Activated B cell treated with CpG ODN at 0.5 μM for 24 hours (primary cell): Measurements from ENCODE around the gene COL9A2. TPM values are rescaled to one million over a fixed set of nuclear protein-coding genes. Genes with fewer than 3 reads are reported as not detected.

Experiments used
- ATAC-seq: fragments of 200-7000 bp; cut with Tn5 transposase; one replicate; pipeline ENCODE4 v1.10.0; 2021; ENCODE audit warnings: low read depth, mild to moderate bottlenecking, moderate library complexity
- CTCF ChIA-PET: fragments of 350-600 bp; sonication (Branson Sonifier 250); formaldehyde crosslinking; loops from one replicate; lab custom pipeline; 2021; ENCODE audit warnings: antibody characterized with exemption; lab: Charles Lee
- POLR2A ChIA-PET: fragments of 350-600 bp; sonication (Branson Sonifier 250); formaldehyde crosslinking; loops from one replicate; lab custom pipeline; 2021; ENCODE audit warnings: antibody characterized with exemption; lab: Charles Lee
- DNase-seq: peaks from one replicate; pipeline ENCODE4 v3.0.0; 2022
- H3K27ac Mint-ChIP-seq: one replicate; pipeline ENCODE4 v1.8.0; 2020; ENCODE audit warnings: mixed read lengths
- H3K27me3 Mint-ChIP-seq: one replicate; pipeline ENCODE4 v1.8.0; 2021; ENCODE audit warnings: mixed read lengths
- H3K36me3 Mint-ChIP-seq: one replicate; pipeline ENCODE4 v1.8.0; 2021; ENCODE audit warnings: low read depth, mixed read lengths
- H3K4me1 Mint-ChIP-seq: one replicate; pipeline ENCODE4 v1.8.0; 2021; ENCODE audit warnings: mixed read lengths
- H3K4me3 Mint-ChIP-seq: one replicate; pipeline ENCODE4 v1.8.0; 2020; ENCODE audit warnings: mild to moderate bottlenecking, mixed read lengths
- H3K9me3 Mint-ChIP-seq: one replicate; pipeline ENCODE4 v1.8.0; 2020; ENCODE audit warnings: mixed read lengths
- intact Hi-C: fragments of 100-400 bp; cut with micrococcal nuclease; formaldehyde crosslinking; loops from one replicate; pipeline ENCODE4 v1.15.1; 2024
- total RNA-seq: library from RNA; stranded (reverse); gene quantifications from 2 replicates; pipeline ENCODE4 v1.2.3, GENCODE V29; 2022
- TF ChIP-seq, protein P1 (sequence below): fragments of 200-600 bp; IDR thresholded peaks from one replicate; pipeline ENCODE4 v1.8.0; 2022; ENCODE audit warnings: antibody characterized with exemption, mild to moderate bottlenecking

COL9A2 gene
- 5.5 and 5.7 TPM in 2 replicates for total RNA-seq

DNA sequence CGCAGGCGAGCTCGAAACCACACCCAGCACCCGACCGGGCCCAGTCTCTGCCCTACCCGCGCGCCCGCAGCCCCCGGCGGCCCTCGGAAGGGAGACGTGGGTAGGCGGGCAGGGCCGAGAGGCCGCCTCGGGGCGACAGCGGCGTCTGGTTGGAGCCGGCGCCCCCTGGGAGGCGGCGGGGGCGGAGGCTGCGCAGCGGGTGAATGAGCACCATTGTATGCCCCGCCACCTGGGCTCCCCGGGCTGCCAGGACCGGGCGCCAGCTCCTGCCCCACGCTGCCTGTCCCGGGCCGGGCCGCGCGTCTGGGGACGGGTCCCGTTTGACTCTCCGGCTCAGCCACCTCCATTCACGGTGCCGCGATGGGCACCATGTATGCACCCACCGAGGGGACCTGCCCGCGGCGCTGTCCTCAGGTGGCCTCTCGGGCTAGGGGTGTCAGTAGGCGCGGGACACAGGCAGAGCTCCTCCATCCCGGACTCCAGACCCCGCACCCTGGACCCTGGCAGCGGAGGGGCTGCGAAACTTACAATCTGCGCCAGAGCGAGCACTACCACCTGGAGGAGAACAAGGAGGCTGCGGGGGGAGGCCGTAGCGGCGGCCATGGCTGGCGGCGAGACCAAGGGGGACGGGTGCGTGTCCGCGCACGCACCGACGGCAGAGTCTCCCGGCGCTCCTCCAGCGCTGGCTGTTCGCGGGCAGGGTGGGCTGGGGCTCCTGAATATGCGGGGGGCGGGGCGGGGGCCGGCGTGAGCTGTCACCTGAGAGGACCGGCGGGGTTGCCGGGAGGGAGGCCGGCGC is at the start of gene COL9A2:
Gene COL9A2, minus strand, starts transcription at position 692 of the 799 bp plus-strand sequence. Its CDS starts 89 bp downstream, at position 603.
- intact Hi-C loops, result loop anchor here (1.0 to 10.0 kb wide), 4 partner anchors 34 to 378 kb away; partner anchors contain the start of genes NFYC and PPT1
- H3K27me3 Mint-ChIP-seq, result peaks cover 7% of the 10 kb centered on the region
- peak within 1 kb of the TSS; percentile 54 for H3K27ac Mint-ChIP-seq
- ChIA-PET CTCF (interaction anchor here (0.6 to 5.7 kb wide), 12 partner anchors 20 to 173 kb away, joined by 3 to 67 read pairs (median 14); no protein-coding TSS in a partner anchor), POLR2A (interaction anchor here (0.5 to 5.9 kb wide), 19 partner anchors 19 to 277 kb away, joined by 3 to 51 read pairs (median 7); partner anchors contain the start of genes CAP1, RLF, SMAP2 and ZFP69B)
- peaks cover 50% of the 10 kb centered on the region for H3K4me1 Mint-ChIP-seq
- H3K9me3 Mint-ChIP-seq, result no peaks in the 10 kb centered on the region
- H3K4me3 Mint-ChIP-seq, result peak within 1 kb of the TSS; percentile 85
- TF ChIP-seq, protein P1, sequence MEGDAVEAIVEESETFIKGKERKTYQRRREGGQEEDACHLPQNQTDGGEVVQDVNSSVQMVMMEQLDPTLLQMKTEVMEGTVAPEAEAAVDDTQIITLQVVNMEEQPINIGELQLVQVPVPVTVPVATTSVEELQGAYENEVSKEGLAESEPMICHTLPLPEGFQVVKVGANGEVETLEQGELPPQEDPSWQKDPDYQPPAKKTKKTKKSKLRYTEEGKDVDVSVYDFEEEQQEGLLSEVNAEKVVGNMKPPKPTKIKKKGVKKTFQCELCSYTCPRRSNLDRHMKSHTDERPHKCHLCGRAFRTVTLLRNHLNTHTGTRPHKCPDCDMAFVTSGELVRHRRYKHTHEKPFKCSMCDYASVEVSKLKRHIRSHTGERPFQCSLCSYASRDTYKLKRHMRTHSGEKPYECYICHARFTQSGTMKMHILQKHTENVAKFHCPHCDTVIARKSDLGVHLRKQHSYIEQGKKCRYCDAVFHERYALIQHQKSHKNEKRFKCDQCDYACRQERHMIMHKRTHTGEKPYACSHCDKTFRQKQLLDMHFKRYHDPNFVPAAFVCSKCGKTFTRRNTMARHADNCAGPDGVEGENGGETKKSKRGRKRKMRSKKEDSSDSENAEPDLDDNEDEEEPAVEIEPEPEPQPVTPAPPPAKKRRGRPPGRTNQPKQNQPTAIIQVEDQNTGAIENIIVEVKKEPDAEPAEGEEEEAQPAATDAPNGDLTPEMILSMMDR, result no peak
- DNase-seq, result peak; percentile 79
- peak; percentile 73 for ATAC-seq
- H3K36me3 Mint-ChIP-seq, result no peaks in the 10 kb centered on the region

DNA sequence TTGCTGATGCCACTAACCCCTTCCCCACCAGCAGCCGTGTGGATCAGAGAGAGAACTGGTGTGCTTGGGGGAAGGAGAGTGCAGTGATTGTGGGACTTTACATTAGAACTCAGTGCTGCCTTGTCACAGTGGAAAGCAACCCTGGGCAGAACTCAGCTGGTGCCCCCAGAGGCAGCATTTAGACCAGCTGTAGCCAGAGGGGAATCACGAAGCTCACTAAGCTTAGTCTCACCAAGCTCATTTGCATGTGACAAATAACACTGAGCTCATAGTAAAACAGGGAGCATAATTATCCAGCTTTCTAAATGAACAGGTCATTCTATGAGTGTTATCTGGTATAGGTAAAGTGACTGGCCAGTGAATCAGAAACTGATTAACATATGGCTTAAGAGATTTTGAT is 46.6 kb upstream of the COL9A2 start:
- POLR2A ChIA-PET, result interaction anchor here (0.5 to 4.6 kb wide), 15 partner anchors 10 to 138 kb away, joined by 3 to 57 read pairs (median 5); partner anchors contain the start of gene SMAP2
- TF ChIP-seq, protein P1, result no peak
- CTCF ChIA-PET, result interaction anchor here (0.6 to 3.7 kb wide), 14 partner anchors 9 to 220 kb away, joined by 3 to 45 read pairs (median 6); partner anchors contain the start of gene SMAP2
- intact Hi-C loops, result no loop called here
- peaks cover 4% of the 10 kb centered on the region for H3K36me3 Mint-ChIP-seq
- H3K27ac Mint-ChIP-seq, result peak overlapping the region; percentile 74
- H3K4me1 Mint-ChIP-seq, result peaks cover 19% of the 10 kb centered on the region
- DNase-seq, result peak; percentile 45
- no peaks in the 10 kb centered on the region for H3K27me3 Mint-ChIP-seq
- peak overlapping the region; percentile 5 for H3K4me3 Mint-ChIP-seq
- H3K9me3 Mint-ChIP-seq, result peaks cover 4% of the 10 kb centered on the region
- ATAC-seq, result peak; percentile 100

DNA sequence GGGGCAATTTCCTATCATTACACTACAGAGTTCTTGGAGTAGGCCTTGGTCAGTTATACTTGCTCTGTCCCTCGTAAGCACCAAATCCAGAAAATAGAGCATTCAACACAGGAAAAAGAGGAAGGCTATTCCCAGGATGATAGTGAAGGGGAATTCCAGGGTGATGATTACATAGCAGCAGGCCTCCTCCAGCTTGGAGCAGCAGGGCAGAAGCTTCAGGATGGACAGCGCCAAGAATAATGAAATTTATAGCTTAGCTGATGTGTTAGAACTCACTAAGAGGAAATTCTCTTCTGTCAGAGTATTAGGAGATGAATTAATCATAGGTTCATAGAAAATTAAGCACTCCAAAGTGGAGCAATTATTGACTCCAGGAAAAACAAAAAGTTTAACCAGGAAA is 45.6 kb upstream of the COL9A2 start:
- peaks cover 19% of the 10 kb centered on the region for H3K4me1 Mint-ChIP-seq
- TF ChIP-seq, protein P1, result no peak
- intact Hi-C loops, result no loop called here
- ATAC-seq, result no peak
- H3K36me3 Mint-ChIP-seq, result peaks cover 4% of the 10 kb centered on the region
- H3K4me3 Mint-ChIP-seq, result no peak overlapping the region
- no peak for DNase-seq
- H3K27ac Mint-ChIP-seq, result no peak overlapping the region
- peaks cover 4% of the 10 kb centered on the region for H3K9me3 Mint-ChIP-seq
- ChIA-PET CTCF (interaction anchor here (2.5 to 3.7 kb wide), 3 partner anchors 10 to 41 kb away, joined by 13 to 45 read pairs (median 30); no protein-coding TSS in a partner anchor), POLR2A (interaction anchor here (0.9 to 4.6 kb wide), 4 partner anchors 11 to 37 kb away, joined by 10 to 57 read pairs (median 23); partner anchors contain the start of gene SMAP2)
- no peaks in the 10 kb centered on the region for H3K27me3 Mint-ChIP-seq

DNA sequence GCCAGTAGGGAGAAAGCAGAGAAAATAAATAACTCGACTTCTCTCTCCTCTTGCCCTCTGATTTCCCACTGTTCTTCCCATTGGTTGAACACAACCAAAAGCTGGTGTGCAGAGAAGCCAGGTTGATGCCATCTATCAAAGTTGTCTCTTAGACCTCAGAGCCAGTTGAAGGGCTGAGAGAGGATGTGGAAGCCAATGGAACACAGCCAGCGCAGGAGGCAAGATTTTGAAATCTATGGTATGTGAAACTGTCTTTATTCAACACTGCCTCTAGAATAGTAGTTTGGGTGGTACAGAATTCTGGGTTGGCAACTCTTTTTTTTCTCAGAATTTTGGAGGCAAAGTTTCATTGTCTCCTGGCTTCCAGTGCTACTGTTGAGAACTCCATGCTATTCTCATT is 45.1 kb upstream of the COL9A2 start:
- Mint-ChIP-seq H3K27me3 (no peaks in the 10 kb centered on the region), H3K27ac (no peak overlapping the region), H3K9me3 (peaks cover 4% of the 10 kb centered on the region), H3K4me3 (no peak overlapping the region), H3K4me1 (peaks cover 19% of the 10 kb centered on the region), H3K36me3 (peaks cover 4% of the 10 kb centered on the region)
- CTCF ChIA-PET, result interaction anchor here (3.7 kb wide), 1 partner anchor 22 kb away, joined by 45 read pairs; no protein-coding TSS in a partner anchor
- intact Hi-C loops, result no loop called here
- ATAC-seq (no peak), DNase-seq (no peak)
- TF ChIP-seq, protein P1, result no peak
- POLR2A ChIA-PET, result interaction anchor here (0.9 to 4.6 kb wide), 3 partner anchors 11 to 38 kb away, joined by 10 to 57 read pairs (median 14); partner anchors contain the start of gene SMAP2
